ENCODE results near the gene KCNG2. TPM values are rescaled to one million over a fixed set of nuclear protein-coding genes. Genes with fewer than 3 reads are reported as not detected.
"Not testable (repeated sequence)": the region's sequence is repeated elsewhere in the genome, so short reads cannot be mapped to it uniquely, and the experiment has no call there.

Gene KCNG2, protein sequence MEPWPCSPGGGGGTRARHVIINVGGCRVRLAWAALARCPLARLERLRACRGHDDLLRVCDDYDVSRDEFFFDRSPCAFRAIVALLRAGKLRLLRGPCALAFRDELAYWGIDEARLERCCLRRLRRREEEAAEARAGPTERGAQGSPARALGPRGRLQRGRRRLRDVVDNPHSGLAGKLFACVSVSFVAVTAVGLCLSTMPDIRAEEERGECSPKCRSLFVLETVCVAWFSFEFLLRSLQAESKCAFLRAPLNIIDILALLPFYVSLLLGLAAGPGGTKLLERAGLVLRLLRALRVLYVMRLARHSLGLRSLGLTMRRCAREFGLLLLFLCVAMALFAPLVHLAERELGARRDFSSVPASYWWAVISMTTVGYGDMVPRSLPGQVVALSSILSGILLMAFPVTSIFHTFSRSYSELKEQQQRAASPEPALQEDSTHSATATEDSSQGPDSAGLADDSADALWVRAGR
- polyA plus RNA-seq (ENCODE audit: insufficient read length in 4 of 4) = under 1 TPM; 0.11 to 0.55 (median 0.35) TPM

- DNase-seq (ENCODE audit: low read depth in 4 of 4, low spot score in 2 of 4) = peak in 1 of 4 donors; percentile 44
Observed at GRCh38 chr18:79797518-79798345, at the start of gene KCNG2. Gene KCNG2 (plus strand): TSS chr18:79797938. CDS start chr18:79863668, 65,730 bp downstream.

- DNase-seq (ENCODE audit: low read depth in 4 of 4, low spot score in 2 of 4) = no peak
Observed at GRCh38 chr18:79748321-79749180, 49.2 kb upstream of the KCNG2 start.

DNA sequence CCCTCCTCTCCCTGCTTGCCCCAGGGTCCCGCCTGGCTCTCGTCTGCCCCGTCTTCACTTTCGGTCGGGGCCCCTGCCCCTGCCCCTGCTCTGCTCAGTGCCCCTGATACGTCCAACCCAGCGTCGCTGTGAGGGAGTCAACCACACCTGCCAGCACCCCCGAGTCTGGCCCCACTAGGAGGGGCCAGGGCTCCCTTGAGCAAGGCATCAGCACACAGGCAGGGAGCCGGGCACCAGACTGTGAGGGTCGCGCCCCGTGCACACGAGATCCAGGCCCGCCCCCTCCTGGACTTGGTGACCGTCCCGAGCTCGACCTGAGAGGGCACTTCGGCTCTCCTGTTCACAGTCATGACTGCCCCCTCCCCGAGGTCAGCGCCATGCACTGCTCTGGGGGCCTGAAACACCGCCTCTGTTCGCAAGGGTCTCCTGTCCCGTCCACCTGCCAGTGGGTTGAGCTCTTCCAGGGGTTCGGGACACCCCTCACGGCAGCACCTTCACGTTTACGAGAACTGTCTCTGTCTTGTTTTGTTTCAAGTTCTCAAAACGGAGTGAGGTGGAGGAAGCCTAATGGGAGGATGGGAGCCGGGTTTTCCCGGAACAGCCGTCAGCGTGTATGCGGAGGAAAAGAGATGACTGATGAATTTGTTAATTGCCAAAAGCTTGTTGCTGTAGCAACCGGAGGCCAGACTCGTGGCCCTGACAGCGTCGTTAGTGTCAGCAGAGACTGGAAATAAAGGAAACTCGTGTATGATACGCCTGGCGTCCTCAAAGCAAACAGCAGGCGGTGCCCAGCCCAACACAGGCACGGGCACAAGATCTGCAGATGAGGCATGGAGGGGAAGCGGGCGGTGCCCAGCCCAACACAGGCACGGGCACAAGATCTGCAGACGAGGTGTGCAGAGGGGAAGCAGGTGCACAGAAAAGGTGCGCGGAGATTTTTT, 48.2 kb upstream of the KCNG2 start:
- DNase-seq (ENCODE audit: low read depth in 4 of 4, low spot score in 2 of 4) = peak in 2 of 4 donors; percentile 22 to 29

DNA sequence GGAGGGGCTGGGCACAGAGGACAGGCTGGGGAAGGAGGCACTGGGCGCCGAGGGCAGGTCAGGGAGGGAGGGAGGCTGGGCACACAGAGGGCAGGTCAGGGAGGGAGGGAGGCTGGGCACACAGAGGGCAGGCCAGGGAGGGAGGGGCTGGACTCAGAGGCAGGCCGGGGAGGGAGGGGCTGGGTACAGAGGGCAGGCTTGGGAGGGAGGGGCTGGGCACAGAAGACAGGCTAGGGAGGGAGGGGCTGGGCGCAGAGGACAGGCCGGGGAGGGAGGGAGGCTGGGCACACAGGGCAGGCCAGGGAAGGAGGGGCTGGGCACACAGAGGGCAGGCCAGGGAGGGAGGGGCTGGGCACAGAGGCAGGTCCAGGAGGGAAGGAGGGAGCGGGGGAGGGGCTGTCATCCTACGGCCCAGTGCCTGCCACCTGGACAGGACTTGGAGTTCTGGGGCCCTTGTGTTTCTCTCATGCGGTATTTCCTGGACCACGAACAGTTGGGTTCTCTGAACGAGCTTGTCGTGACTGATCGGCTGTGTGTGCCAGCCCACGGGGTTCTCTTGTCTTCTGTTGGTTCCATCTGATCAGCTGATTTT, 46.7 kb upstream of the KCNG2 start:
- DNase-seq (ENCODE audit: low read depth in 4 of 4, low spot score in 2 of 4) = no peak

DNA sequence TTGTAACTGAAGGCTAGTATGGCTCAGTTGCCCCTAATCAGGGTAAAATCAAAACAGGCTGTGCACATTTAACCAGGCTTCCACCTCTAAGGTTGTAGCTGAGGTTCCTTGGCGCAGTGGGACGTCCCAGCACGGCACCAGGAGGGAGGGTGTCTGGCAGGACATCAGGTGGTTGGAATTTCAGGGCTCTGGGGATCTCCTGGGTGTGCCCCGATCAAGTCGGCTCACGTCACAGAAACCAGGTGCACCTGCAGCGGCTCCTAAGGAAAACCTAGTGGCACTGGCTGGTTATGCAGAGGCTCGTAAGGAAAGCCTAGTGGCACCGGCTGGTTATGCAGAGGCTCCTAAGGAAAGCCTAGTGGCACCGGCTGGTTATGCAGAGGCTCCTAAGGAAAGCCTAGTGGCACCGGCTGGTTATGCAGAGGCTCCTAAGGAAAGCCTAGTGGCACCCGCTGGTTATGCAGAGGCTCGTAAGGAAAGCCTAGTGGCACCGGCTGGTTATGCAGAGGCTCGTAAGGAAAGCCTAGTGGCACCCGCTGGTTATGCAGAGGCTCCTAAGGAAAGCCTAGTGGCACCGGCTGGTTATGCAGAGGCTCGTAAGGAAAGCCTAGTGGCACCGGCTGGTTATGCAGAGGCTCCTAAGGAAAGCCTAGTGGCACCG, 45.7 kb upstream of the KCNG2 start:
- not testable (repeated sequence) for DNase-seq (ENCODE audit: low read depth in 4 of 4, low spot score in 2 of 4)

DNA sequence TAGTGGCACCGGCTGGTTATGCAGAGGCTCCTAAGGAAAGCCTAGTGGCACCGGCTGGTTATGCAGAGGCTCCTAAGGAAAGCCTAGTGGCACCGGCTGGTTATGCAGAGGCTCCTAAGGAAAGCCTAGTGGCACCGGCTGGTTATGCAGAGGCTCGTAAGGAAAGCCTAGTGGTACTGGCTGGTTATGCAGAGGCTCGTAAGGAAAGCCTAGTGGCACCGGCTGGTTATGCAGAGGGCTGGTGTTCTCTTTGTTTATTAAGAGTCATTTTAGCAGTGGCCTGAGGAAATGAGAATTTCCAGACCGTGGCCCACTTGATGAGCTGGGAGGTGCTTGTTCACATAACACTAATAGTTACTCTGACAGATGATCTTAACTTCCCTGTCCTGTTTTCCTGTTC, 44.8 kb upstream of the KCNG2 start:
- not testable (repeated sequence) for DNase-seq (ENCODE audit: low read depth in 4 of 4, low spot score in 2 of 4)

- DNase-seq (ENCODE audit: low read depth in 4 of 4, low spot score in 2 of 4) = no peak
Observed at GRCh38 chr18:79753391-79753851, 44.3 kb upstream of the KCNG2 start.

DNA sequence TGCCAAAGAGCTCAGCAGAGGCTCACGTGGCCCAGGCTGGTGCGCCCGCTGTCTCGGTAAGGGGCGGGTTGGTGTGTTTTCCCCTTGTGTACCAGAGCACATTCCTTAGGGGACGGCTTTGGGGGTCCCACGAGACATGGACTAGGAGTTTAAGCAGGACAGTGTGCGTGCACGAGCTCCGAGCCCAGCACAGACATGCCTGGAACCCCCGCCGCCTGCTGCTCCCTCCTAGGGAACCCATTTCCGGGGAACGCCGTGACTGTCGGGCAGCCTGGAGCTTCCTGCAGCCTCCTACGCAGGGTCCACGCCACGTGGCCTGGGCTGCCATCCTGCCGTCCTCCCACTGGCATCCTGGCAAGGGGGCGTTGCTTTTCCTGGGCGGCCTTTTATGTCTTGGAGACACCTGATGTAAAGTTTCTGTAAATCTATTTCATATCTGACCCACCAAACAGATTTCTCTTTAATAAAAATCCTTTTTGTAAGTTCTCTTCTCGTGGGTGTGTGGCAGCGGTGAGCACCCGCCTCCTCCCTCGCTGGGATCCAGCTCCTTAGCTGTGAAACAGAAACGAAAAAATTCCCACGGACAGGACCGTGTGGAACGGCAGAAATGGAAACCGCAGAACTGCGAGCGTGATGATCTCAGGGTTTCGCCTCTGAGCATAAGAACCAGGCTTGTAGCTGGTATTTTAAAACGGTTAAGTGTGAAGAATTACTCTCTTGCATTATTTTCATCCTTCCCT, 43.5 kb upstream of the KCNG2 start:
- DNase-seq (ENCODE audit: low read depth in 4 of 4, low spot score in 2 of 4) = no peak

- DNase-seq (ENCODE audit: low read depth in 4 of 4, low spot score in 2 of 4) = no peak
Observed at GRCh38 chr18:79754831-79755351, 42.8 kb upstream of the KCNG2 start.

DNA sequence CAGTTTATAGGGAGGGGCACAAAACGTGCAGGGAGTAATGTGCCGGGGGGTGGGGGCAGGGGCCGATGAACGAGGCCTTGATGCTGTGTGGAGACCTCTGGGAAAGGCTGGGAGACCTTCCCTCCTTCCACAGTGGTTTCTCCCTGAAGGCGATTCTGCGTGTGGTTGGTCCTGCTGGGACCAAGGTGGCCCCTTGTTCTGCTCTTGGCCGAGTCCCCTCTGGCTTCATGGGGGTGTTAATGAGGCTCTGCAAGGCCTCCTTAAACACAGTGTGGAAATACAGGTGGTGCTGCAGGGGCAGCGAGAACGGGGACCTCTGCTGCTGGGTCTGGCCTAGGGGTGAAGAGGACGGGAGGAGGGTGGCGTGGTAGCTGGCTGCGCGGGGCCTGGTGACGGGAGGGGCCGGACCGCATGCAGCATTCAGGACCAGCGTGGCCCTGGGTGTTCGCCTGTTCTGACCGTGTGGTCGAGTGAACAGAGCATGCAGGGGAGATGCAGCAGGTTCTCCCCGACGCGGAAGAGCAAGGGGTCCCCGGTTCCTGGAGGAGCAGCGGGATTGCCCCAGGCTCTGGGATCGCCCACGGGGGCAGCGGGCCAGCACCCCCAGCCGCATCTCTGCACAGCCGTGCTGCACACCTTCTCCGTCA, 42.1 kb upstream of the KCNG2 start:
- no peak for DNase-seq (ENCODE audit: low read depth in 4 of 4, low spot score in 2 of 4)

- DNase-seq (ENCODE audit: low read depth in 4 of 4, low spot score in 2 of 4) = no peak
Observed at GRCh38 chr18:79756143-79756500, 41.6 kb upstream of the KCNG2 start.

DNA sequence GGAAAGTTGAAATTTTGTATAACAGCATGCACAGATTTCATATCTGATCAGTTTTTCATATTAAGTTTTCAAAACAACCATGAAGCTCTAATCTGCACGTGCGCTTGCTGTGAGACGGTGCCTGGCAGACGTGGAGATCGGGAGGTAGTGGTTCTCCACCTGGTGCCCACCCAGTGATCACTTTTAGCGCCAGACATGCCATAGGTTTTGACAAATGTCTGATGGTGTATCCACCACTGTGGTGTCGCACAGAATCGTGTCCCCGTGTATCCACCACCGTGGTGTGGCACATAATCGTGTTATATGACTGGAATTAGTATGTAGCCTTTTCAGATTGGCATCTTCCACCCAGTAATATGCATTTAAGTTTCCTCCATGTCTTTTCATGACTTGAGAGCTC, 40.9 kb upstream of the KCNG2 start:
- DNase-seq (ENCODE audit: low read depth in 4 of 4, low spot score in 2 of 4) = no peak

DNA sequence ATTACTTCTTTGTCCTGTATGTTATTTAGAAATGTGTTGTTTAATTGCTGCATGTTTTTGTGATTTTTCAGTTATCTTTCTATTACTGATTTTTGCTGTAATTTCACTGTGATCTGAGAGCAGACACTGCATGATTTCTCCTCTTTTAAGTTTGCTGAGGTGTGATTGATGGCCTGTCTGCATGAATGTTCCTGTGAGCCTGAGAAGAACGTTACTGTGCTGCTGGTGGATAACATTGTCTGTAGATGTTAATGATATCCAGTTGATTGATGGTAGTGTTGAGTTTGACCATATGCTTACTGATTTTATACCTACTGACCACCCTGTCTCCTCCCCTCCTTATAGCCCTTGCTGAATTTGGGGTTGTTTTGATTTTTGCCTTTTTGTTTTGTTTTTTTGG, 37.4 kb upstream of the KCNG2 start:
- DNase-seq (ENCODE audit: low read depth in 4 of 4, low spot score in 2 of 4) = no peak

- DNase-seq (ENCODE audit: low read depth in 4 of 4, low spot score in 2 of 4) = no peak
Observed at GRCh38 chr18:79760881-79761280, 36.9 kb upstream of the KCNG2 start.

GRCh38 chr18:79763407-79763806, 34.3 kb upstream of the KCNG2 start:
- DNase-seq (ENCODE audit: low read depth in 4 of 4, low spot score in 2 of 4) = no peak

- no peak for DNase-seq (ENCODE audit: low read depth in 4 of 4, low spot score in 2 of 4)
Observed at GRCh38 chr18:79764131-79764530, 33.6 kb upstream of the KCNG2 start.

Measured in left renal cortex interstitium (tissue), 4 donors.